ENCODE data around the gene ALDH1A1. TPM values are rescaled to one million over a fixed set of nuclear protein-coding genes. Genes with fewer than 3 reads are reported as not detected.

ALDH1A1 gene
- total and polyA plus RNA-seq, 11 donors: 2.2 to 37.5 (median 12.6) TPM

- ATAC-seq: no peak
- 84 to 93% (median 90%) methylated on average over 5 of the region's 5 CpGs for WGBS, 4 donors
Observed at GRCh38 chr9:72981433-72981832, 28.6 kb upstream of the ALDH1A1 start.

GRCh38 chr9:72980600-72981265 lies 27.9 kb upstream of the ALDH1A1 start:
- WGBS, 4 donors: 71 to 76% (median 72%) methylated on average over 12 of the region's 12 CpGs
- TF ChIP-seq CTCF (IDR thresholded peaks at IDR 0.05): no peak
- no peak for TF ChIP-seq POLR2A (IDR thresholded peaks at IDR 0.05)
- intact Hi-C loops (cut with DNase I): no loop called here

More at GRCh38 chr9:72981433-72981832, 28.6 kb upstream of the ALDH1A1 start:
- no peak overlapping the region for H3K27ac ChIP-seq
- TF ChIP-seq POLR2A (IDR thresholded peaks at IDR 0.05): no peak
- no peak for TF ChIP-seq CTCF (IDR thresholded peaks at IDR 0.05)
- DNase-seq: no peak
- no peak overlapping the region for H3K4me3 ChIP-seq
- intact Hi-C loops (cut with DNase I): no loop called here
- H3K36me3 ChIP-seq: no peaks in the 10 kb centered on the region
- H3K4me1 ChIP-seq: no peaks in the 10 kb centered on the region
- H3K27me3 ChIP-seq: no peaks in the 10 kb centered on the region
- no peaks in the 10 kb centered on the region for H3K9me3 ChIP-seq

GRCh38 chr9:72980183-72980582 lies 27.3 kb upstream of the ALDH1A1 start:
- H3K4me3 ChIP-seq: no peak overlapping the region
- H3K27me3 ChIP-seq: no peaks in the 10 kb centered on the region
- no peaks in the 10 kb centered on the region for H3K4me1 ChIP-seq
- 94 to 98% (median 96%) methylated on average over 2 of the region's 2 CpGs for WGBS, 4 donors
- intact Hi-C loops (cut with DNase I): no loop called here
- no peaks in the 10 kb centered on the region for H3K9me3 ChIP-seq
- no peaks in the 10 kb centered on the region for H3K36me3 ChIP-seq
- TF ChIP-seq POLR2A (IDR thresholded peaks at IDR 0.05): no peak
- no peak for DNase-seq
- no peak for ATAC-seq
- no peak overlapping the region for H3K27ac ChIP-seq

More at GRCh38 chr9:72980600-72981265, 27.9 kb upstream of the ALDH1A1 start:
- ATAC-seq (no peak), DNase-seq (no peak)
- Histone ChIP-seq H3K27ac (no peak overlapping the region), H3K36me3 (no peaks in the 10 kb centered on the region), H3K4me1 (no peaks in the 10 kb centered on the region), H3K27me3 (no peaks in the 10 kb centered on the region), H3K4me3 (no peak overlapping the region), H3K9me3 (no peaks in the 10 kb centered on the region)

- no peak overlapping the region for H3K4me3 ChIP-seq
- WGBS, 4 donors: 65 to 79% (median 72%) methylated on average over 1 of the region's 1 CpG
- intact Hi-C loops (cut with DNase I): no loop called here
- H3K36me3 ChIP-seq: no peaks in the 10 kb centered on the region
- H3K27me3 ChIP-seq: no peaks in the 10 kb centered on the region
- DNase-seq: no peak
- no peak for ATAC-seq
- no peak for TF ChIP-seq CTCF (IDR thresholded peaks at IDR 0.05)
- no peak for TF ChIP-seq POLR2A (IDR thresholded peaks at IDR 0.05)
- H3K27ac ChIP-seq: no peak overlapping the region
- H3K4me1 ChIP-seq: no peaks in the 10 kb centered on the region
- H3K9me3 ChIP-seq: no peaks in the 10 kb centered on the region
Observed at GRCh38 chr9:72979405-72980100, 26.7 kb upstream of the ALDH1A1 start.
